DND-41 (cell line): ENCODE measurements around the gene VBP1.

Experiments used
- ATAC-seq: fragments of 200-7000 bp; cut with Tn5 transposase; 3 replicates; pipeline ENCODE4 v1.9.1; 2021; ENCODE audit warnings: low read depth; ENCODE audit not compliant: insufficient read depth
- DNase-seq: peaks from one replicate; pipeline ENCODE4 v3.0.0-alpha.2; 2020
- H2AFZ ChIP-seq: 2 replicates; pipeline ENCODE4 v1.6.0; 2012; ENCODE audit warnings: low read depth, low read length
- H3K27ac ChIP-seq: 2 replicates; pipeline ENCODE4 v1.5.1; 2012; ENCODE audit warnings: low read length, inconsistent platforms
- H3K27me3 ChIP-seq: fragments of 200-600 bp; sonication (generic); 2 replicates; pipeline ENCODE4 v1.6.0; 2012; ENCODE audit warnings: low read length, mild to moderate bottlenecking, inconsistent platforms; ENCODE audit not compliant: insufficient read depth, poor library complexity
- H3K36me3 ChIP-seq: 2 replicates; pipeline ENCODE4 v1.5.1; 2012; ENCODE audit warnings: low read length, inconsistent platforms; ENCODE audit not compliant: insufficient read depth
- H3K4me1 ChIP-seq: 2 replicates; pipeline ENCODE4 v1.5.1; 2012; ENCODE audit warnings: mild to moderate bottlenecking, low read length; ENCODE audit not compliant: insufficient read depth
- H3K4me2 ChIP-seq: 2 replicates; pipeline ENCODE4 v1.6.0; 2012; ENCODE audit warnings: mild to moderate bottlenecking, moderate library complexity, low read length, inconsistent platforms; ENCODE audit not compliant: insufficient read depth
- H3K4me3 ChIP-seq, 2 experiments: fragments of 200-600 bp in 1 of 2; shearing (Covaris generic) in 1 of 2; 2 replicates each; pipeline ENCODE4 v1.5.1; 2012 to 2016; ENCODE audit warnings: inconsistent platforms in 2 of 2, low read length in 2 of 2, mild to moderate bottlenecking in 2 of 2, low read depth in 1 of 2, moderate library complexity in 1 of 2
- H3K79me2 ChIP-seq: 2 replicates; pipeline ENCODE4 v1.6.0; 2012; ENCODE audit warnings: low read length, inconsistent platforms; ENCODE audit not compliant: insufficient read depth
- H3K9ac ChIP-seq: 2 replicates; pipeline ENCODE4 v1.6.0; 2012; ENCODE audit warnings: low read depth, mild to moderate bottlenecking, inconsistent platforms, low read length, moderate library complexity
- H3K9me3 ChIP-seq: 2 replicates; pipeline ENCODE4 v1.5.1; 2012; ENCODE audit warnings: low read length, moderate library complexity, mild to moderate bottlenecking, inconsistent platforms; ENCODE audit not compliant: insufficient read depth, severe bottlenecking
- H4K20me1 ChIP-seq: 2 replicates; pipeline ENCODE4 v1.6.0; 2012; ENCODE audit warnings: low read length; ENCODE audit not compliant: insufficient read depth
- CTCF ChIP-seq: IDR thresholded peaks from 2 replicates; pipeline ENCODE4 v1.5.1; 2012; ENCODE audit warnings: borderline replicate concordance, low read length, moderate library complexity, mild to moderate bottlenecking; ENCODE audit not compliant: poor library complexity, severe bottlenecking; ENCODE audit errors: extremely low read depth
- EZH2 ChIP-seq: IDR thresholded peaks from 3 replicates; pipeline ENCODE4 v1.6.1; 2012; ENCODE audit warnings: borderline replicate concordance, low read depth, mild to moderate bottlenecking, moderate library complexity, low read length, inconsistent platforms; ENCODE audit not compliant: severe bottlenecking

The VBP1 gene

GRCh38 chrX:155188786-155189185 lies 27.5 kb upstream of the VBP1 start:
- Histone ChIP-seq H3K9me3 (no peaks in the 10 kb centered on the region), H3K27me3 (no peaks in the 10 kb centered on the region), H3K36me3 (no peaks in the 10 kb centered on the region), H3K79me2 (no peaks in the 10 kb centered on the region), H3K4me3 (peak overlapping the region in 1 of 2 experiments; percentile 47; a peak in 2 of 4 replicates), H3K27ac (peak overlapping the region; percentile 82), H4K20me1 (no peaks in the 10 kb centered on the region), H3K9ac (peak overlapping the region; percentile 47), H3K4me2 (peak overlapping the region; percentile 57), H3K4me1 (peaks cover 26% of the 10 kb centered on the region), H2AFZ (peak overlapping the region; percentile 72)
- DNase-seq (peak; percentile 62), ATAC-seq (peak; percentile 100)
- TF ChIP-seq CTCF (no peak), EZH2 (no peak)

GRCh38 chrX:155211208-155211607 lies 5.1 kb upstream of the VBP1 start:
- no peak overlapping the region for H2AFZ ChIP-seq
- no peaks in the 10 kb centered on the region for H4K20me1 ChIP-seq
- H3K27me3 ChIP-seq: no peaks in the 10 kb centered on the region
- H3K4me3 ChIP-seq: no peak overlapping the region
- no peak for TF ChIP-seq CTCF
- no peak for TF ChIP-seq EZH2
- H3K27ac ChIP-seq: no peak overlapping the region
- H3K9me3 ChIP-seq: no peaks in the 10 kb centered on the region
- ATAC-seq (no peak), DNase-seq (no peak)
- peaks cover 8% of the 10 kb centered on the region for H3K4me1 ChIP-seq
- H3K4me2 ChIP-seq: no peak overlapping the region
- no peaks in the 10 kb centered on the region for H3K79me2 ChIP-seq
- no peaks in the 10 kb centered on the region for H3K36me3 ChIP-seq
- H3K9ac ChIP-seq: no peak overlapping the region

- H3K4me2 ChIP-seq: no peak overlapping the region
- no peak overlapping the region for H3K27ac ChIP-seq
- no peak for DNase-seq
- H2AFZ ChIP-seq: no peak overlapping the region
- no peaks in the 10 kb centered on the region for H3K27me3 ChIP-seq
- H3K79me2 ChIP-seq: peaks cover 24% of the 10 kb centered on the region
- peaks cover 25% of the 10 kb centered on the region for H3K4me1 ChIP-seq
- ATAC-seq: no peak
- no peaks in the 10 kb centered on the region for H3K9me3 ChIP-seq
- H3K4me3 ChIP-seq: no peak overlapping the region
- no peak overlapping the region for H3K9ac ChIP-seq
- TF ChIP-seq EZH2 (no peak), CTCF (no peak)
- no peaks in the 10 kb centered on the region; the same call in 1 of the 2 replicates for H4K20me1 ChIP-seq
- peaks cover 6% of the 10 kb centered on the region; the same call in 1 of the 2 replicates for H3K36me3 ChIP-seq
Measured at GRCh38 chrX:155213731-155214130, 2.5 kb upstream of the VBP1 start.
